ENCODE measurements around the gene HOXB9.

The HOXB9 gene

DNA sequence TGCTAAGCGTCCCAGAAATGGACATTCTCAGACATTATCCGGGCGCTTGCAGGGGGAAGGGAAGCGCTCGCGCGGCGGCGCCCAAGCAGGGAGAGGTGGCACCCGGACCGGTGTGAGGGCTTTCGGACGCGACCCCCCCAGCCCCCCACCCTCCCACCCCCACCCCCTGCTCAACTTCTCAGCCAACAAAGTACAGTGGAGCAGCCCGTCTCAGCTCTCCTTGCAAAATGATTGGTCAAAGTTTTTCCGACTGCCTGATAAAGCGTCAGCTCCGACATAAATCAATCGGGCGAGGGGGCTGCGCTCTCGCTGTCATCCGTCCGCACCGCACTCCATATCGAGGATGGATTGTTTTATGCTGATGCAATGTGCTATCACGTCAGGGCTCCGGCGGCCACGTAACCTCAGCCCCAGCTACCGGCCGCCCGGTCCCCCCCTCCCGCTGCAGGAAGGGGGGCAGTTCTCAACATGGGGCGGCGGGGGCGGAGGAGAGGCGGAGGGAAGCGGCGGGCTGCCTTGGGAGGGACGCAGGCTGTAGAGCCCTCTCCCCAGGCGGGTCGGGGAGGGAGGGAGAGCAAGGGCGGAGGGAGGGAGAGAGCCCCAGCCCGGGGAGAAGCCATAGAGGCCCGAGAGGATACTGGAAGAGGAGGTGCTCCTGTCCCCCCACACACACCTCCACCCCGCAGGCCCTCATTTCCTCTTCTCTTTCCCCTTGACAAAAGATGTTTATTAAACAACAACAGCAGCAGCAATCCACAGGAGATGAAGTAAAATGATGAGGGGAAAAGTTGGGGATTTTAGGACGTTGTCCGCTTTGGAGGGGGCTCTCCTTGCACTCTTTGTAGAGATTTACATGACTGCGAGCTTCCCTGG is at the start of gene HOXB9:
Gene HOXB9 (minus strand): TSS at position 114 of the 873 bp plus-strand sequence. CDS start 89 bp downstream, at position 25.
- no peak for DNase-seq

- DNase-seq: no peak
Observed at GRCh38 chr17:48672340-48672739, 46.2 kb upstream of the HOXB9 start.

GRCh38 chr17:48671697-48672171 is 45.6 kb upstream of the HOXB9 start:
- DNase-seq: peak; percentile 64

- DNase-seq: no peak
Observed at GRCh38 chr17:48663134-48663924, 37.2 kb upstream of the HOXB9 start.

DNA sequence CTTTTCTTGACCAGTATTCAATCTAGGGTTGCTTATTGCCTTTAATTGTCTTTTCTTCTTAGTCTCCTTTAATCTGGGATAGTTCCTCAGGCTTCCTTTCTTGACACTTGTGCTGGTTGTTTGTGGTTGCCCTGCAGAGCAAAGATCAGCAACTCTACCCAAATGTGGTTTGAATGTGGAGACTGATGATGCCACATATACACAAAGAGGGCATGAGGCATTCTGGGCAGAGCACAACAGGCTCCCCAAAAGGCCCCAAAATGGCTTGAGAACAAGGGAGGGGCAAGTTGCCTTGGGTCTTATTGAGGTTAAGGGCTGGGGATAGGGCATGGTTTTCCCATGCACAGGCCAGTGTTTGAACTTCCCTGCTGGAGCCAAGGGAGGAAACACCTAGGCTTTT is 29.8 kb upstream of the HOXB9 start:
- DNase-seq: no peak

GRCh38 chr17:48649741-48650140 is 23.6 kb upstream of the HOXB9 start:
- DNase-seq: no peak

- no peak for DNase-seq
Observed at GRCh38 chr17:48647963-48648245, 21.7 kb upstream of the HOXB9 start.

- DNase-seq: no peak
Observed at GRCh38 chr17:48647103-48647962, 21.2 kb upstream of the HOXB9 start.

- DNase-seq: peak; percentile 21
Observed at GRCh38 chr17:48646183-48647102, 20.3 kb upstream of the HOXB9 start.

GRCh38 chr17:48645639-48646182 is 19.6 kb upstream of the HOXB9 start:
- DNase-seq: no peak

DNA sequence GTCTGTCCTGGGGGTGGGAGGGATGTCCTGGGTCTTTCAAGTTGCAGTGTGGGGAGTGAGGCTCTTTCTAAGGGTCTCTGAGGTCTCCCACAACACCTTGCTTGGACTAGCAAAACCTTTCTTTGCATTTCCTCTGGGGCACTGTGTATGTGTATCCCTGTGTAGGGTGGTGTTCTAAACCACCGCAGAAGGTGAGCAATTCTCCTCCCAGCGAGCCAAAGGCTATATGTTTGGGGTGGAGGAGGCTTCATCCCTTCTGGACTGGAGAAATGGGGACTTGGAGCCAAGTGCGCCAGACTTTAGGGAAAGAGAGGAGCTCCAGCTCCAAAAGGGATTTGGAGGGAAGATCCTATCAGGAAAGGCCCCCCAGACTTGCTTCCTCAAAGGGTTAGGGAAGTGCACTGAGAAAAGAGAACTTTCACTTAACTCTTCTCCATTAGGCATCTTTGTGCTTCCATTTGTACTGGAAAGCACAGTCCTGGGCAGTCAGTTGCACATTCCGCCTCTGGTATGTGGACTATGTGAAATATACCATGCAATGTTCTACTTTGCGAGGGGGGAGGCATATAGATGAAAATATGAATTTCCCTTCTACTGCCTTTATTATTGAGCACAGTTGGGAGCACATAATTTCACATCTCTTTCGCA is 18.9 kb upstream of the HOXB9 start:
- no peak for DNase-seq

DNA sequence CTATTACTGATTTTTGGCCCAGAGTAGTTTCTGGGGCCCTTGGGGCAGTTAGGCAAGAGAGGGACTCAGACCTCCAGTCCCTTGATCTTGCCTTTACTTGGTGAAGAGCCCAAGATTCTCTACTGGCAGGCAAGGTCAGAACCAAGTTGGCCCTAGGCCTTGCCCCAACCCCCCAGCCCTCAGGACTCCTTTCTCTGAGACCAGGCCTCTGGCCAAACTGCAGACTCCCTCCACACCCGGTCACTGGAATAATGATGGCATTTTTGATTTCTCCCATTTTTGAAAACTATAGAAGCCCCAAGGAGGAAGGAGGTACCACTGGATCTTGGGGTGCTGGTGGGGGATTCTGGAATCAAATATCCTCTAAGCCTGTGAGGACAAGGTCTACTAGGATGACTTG is 18.0 kb upstream of the HOXB9 start:
- no peak for DNase-seq

GRCh38 chr17:48643697-48644012 is 17.5 kb upstream of the HOXB9 start:
- no peak for DNase-seq

DNA sequence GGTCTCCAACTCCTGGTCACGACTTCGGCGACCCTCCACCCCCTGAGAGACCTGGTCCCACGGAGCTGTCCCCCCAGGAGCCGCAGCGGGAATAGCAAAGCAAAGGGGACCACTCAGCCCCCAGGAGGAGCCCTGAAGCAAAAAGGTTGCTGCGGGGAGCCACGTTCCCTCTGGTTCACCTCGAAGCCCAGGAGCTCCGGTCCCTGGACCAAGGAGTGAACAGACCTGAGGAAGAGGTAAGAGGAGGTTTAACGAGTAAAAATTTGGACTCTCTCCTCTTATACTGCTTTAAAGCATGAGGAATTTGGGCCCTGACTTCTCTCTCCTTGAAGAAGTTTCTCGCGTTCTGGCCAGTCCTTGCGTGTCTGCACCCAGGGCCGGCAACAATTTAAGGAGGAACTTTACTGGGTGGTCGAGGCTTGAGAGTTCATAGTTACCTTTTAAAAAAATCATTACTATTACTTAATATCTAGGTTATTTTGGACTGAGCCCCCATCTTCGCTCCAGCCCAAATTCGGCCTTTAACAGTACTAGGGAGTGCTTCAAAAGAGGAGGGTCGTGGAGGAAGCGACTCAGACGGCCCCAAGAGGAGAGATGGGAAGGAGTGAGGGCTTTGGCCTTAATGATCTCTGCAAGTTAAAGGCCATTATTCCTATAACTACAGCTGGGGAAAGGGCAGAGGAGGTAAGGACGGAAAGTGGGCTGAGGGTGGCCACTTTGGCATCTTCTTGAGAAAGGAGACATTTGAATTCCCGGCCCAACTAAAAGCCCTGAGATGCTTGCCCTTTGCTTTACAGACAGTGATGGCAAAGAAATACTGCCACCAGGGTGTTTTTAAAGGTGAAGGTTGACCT is 16.9 kb upstream of the HOXB9 start:
- no peak for DNase-seq

DNA sequence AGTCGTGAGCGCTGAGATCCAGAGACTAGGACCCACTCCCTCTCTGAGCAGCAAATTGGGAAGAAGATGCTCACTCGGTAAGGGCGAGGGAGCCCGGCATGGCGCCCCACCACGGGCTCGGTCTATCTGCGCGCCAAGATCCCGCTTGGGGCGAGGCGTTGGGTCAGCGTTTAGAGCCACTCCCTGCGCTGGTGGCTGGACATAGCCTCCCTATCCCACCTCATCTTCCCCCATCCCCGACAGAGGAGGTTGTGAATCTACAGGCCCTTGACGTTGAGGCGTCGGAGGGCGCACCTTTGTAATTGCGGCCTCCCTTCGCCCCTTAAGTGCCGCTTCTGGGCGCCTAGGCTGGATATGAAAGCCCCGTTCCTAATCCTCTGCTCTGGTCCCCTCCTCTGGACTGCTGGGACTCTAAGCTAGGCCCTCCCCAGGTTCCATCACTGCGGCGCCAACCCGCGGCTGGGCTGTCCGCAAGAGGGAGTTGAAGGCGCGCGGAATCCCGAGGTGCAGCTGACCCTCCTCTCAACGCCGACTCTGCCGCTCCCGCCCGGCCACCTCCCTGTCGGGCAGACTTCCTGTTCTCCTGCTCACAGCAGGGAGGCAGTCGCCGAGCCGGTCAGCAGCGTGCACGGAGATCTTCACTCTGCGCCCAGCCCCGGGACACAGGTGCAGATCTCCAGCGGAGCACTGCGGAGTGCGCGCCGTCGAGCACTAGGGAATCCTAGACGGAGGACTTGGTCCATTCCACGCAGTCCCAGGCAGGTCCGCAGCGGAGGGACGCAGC is 16.1 kb upstream of the HOXB9 start:
- no peak for DNase-seq

GRCh38 chr17:48641541-48642058 is 15.4 kb upstream of the HOXB9 start:
- DNase-seq: no peak

DNA sequence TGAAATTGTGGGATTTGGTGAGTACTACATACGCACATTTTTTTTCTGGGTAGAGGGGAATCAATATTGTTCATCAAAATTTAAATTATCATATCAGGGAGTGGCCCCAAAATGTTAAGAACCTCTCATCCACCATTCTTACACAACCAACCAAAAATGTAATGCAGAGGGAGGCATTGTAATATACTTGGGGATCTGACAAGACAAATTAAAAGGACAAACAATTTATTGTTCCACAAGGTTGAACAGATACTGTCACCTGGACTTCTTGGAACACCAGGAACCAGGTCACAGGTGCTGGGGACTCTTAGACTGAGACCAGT is 14.7 kb upstream of the HOXB9 start:
- no peak for DNase-seq

DNA sequence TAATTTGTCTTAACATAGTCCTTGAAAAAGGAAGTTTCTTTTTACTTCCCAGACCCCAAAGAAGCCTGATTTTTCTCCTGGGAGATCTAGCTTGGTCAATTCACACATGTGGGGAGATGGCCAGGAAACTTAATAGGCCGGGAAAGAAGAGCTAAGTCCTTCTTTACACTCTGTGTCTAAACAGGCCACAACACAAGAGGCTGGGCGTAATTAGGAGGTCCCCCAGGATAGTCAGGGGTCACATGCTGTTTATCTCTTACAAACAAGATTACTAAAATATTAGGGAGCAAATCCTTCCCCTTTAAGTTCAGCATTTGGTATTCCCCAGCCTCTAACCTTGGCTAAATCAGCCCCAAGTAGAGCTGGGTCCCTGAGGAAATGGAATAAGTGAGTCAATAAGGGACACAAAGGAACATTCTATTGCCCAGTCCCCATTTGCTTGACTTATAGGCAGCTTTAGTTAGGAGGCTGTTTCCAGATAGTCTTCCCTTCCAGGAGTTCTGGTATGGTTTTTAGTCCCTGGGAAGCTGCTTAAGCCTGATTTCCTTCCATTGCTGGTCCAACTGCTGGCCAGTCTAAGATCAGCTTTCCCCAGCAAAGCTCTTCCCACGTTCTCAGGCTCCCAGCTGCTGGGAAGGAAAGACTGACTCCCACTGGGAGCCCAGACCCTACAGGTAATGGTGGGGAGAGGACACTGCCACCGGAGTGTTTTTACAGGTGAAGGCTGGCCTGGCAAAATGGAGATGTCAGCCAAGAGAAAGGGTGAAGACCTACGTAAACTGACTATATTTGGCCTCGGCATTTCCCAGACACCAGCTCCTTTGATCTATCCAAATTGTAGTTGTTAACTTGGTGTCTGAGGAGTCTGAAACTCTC is 14.1 kb upstream of the HOXB9 start:
- DNase-seq: no peak

Data from CD4-positive, alpha-beta T cell treated with Interleukin-4 for 4 hours (primary cell).